ENCODE measurements around the gene HNRNPA1.

HNRNPA1 gene

GRCh38 chr12:54261815-54262402 lies 18.6 kb upstream of the HNRNPA1 start:
- TF ChIP-seq CTCF (conservative IDR thresholded peaks at IDR 0.05) (no peak), ZFX (IDR thresholded peaks at IDR 0.05) (no peak)
- no peak overlapping the region for H3K27ac ChIP-seq

- H3K27ac ChIP-seq: no peak overlapping the region
- TF ChIP-seq ZFX (IDR thresholded peaks at IDR 0.05) (no peak), CTCF (conservative IDR thresholded peaks at IDR 0.05) (no peak)
These were observed 18.1 kb upstream of the HNRNPA1 start for GRCh38 chr12:54262403-54262925.

- TF ChIP-seq CTCF (conservative IDR thresholded peaks at IDR 0.05) (no peak), ZFX (IDR thresholded peaks at IDR 0.05) (no peak)
These were observed 15.1 kb upstream of the HNRNPA1 start for GRCh38 chr12:54265364-54265812.

GRCh38 chr12:54266852-54267251 lies 13.7 kb upstream of the HNRNPA1 start:
- TF ChIP-seq CTCF (conservative IDR thresholded peaks at IDR 0.05): no peak
- no peak for TF ChIP-seq ZFX (IDR thresholded peaks at IDR 0.05)
- H3K27ac ChIP-seq: no peak overlapping the region

More at GRCh38 chr12:54265364-54265812, 15.1 kb upstream of the HNRNPA1 start:
- H3K27ac ChIP-seq: no peak overlapping the region

- TF ChIP-seq CTCF (conservative IDR thresholded peaks at IDR 0.05) (no peak), ZFX (IDR thresholded peaks at IDR 0.05) (no peak)
- no peak overlapping the region for H3K27ac ChIP-seq
These were observed 10.2 kb upstream of the HNRNPA1 start for GRCh38 chr12:54270345-54270744.

- H3K27ac ChIP-seq: no peak overlapping the region
- no peak for TF ChIP-seq CTCF (conservative IDR thresholded peaks at IDR 0.05)
- no peak for TF ChIP-seq ZFX (IDR thresholded peaks at IDR 0.05)
These were observed 8.3 kb upstream of the HNRNPA1 start for GRCh38 chr12:54272214-54272613.

- TF ChIP-seq ZFX (IDR thresholded peaks at IDR 0.05) (no peak), CTCF (conservative IDR thresholded peaks at IDR 0.05) (no peak)
- H3K27ac ChIP-seq: peak overlapping the region; percentile 71; the same call in 1 of the 2 replicates
These were observed 6.5 kb upstream of the HNRNPA1 start for GRCh38 chr12:54273981-54274380.
